C4-2B (cell line): ENCODE measurements around the gene IKZF1.

Experiments
- ZFX ChIP-seq: fragments of 450-650 bp; IDR thresholded peaks from 2 replicates; pipeline ENCODE4 v1.6.1; 2017
- TF ChIP-seq, protein P1 (sequence below): fragments of 450-650 bp; conservative IDR thresholded peaks from 2 replicates; pipeline ENCODE4 v1.5.1; 2017; ENCODE audit warnings: mild to moderate bottlenecking

DNA sequence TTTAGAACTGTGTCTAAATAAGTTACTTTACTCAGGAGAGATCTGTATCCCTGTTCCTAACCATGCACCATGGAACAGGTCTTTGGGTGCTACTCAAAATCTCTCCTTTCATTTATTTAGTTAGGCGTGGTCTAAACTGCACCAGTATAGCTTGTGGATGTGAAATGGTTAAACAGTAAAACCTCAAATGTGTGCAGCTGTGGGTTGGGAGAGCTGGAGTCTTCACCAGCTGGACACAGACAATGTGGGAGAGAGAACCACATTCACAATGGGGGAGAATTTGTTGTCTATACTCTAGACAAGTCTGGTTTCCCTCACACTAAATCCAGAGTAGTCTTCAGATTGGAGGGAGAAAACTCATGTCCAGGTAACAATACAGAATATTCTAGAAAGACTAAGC is 31.2 kb upstream of the IKZF1 start:
- TF ChIP-seq, protein P1, sequence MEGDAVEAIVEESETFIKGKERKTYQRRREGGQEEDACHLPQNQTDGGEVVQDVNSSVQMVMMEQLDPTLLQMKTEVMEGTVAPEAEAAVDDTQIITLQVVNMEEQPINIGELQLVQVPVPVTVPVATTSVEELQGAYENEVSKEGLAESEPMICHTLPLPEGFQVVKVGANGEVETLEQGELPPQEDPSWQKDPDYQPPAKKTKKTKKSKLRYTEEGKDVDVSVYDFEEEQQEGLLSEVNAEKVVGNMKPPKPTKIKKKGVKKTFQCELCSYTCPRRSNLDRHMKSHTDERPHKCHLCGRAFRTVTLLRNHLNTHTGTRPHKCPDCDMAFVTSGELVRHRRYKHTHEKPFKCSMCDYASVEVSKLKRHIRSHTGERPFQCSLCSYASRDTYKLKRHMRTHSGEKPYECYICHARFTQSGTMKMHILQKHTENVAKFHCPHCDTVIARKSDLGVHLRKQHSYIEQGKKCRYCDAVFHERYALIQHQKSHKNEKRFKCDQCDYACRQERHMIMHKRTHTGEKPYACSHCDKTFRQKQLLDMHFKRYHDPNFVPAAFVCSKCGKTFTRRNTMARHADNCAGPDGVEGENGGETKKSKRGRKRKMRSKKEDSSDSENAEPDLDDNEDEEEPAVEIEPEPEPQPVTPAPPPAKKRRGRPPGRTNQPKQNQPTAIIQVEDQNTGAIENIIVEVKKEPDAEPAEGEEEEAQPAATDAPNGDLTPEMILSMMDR = no peak
- TF ChIP-seq ZFX = no peak
